GM20431 (cell line): ENCODE data around the gene GOLGA6L7.
"Not testable (repeated sequence)": the region's sequence is repeated elsewhere in the genome, so short reads cannot be mapped to it uniquely, and the experiment has no call there.

Experiments used
- in situ Hi-C: fragments of 300-500 bp; cut with MseI, MboI; formaldehyde crosslinking; loops from one replicate; pipeline ENCODE4 v1.15.0; 2020; ENCODE audit warnings: low sequenced_read_pairs; ENCODE audit not compliant: unreplicated experiment

GOLGA6L7 gene

DNA sequence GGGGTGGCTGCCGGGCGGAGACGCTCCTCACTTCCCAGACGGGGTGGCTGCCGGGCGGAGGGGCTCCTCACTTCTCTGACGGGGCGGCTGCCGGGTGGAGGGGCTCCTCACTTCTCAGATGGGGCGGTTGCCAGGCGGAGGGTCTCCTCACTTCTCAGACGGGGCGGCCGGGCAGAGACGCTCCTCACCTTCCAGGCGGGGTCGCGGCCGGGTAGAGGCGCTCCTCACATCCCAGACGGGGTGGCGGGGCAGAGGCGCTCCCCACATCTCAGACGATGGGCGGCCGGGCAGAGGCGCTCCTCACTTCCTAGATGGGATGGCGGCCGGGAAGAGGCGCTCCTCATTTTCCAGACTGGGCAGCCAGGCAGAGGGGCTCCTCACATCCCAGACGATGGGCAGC lies 1.3 kb upstream of the GOLGA6L7 start:
- in situ Hi-C loops = not testable (repeated sequence)

DNA sequence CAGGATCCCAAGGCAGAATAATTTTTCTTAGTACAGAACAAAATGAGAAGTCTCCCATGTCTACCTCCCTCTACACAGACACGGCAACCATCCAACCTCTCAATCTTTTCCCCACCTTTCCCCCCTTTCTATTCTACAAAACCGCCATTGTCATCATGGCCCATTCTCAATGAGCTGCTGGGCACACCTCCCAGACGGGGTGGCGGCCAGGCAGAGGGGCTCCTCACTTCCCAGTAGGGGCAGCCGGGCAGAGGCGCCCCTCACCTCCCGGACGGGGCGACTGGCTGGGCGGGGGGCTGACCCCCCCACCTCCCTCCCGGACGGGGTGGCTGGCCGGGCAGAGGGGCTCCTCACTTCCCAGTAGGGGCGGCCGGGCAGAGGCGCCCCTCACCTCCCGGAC lies 827 bp upstream of the GOLGA6L7 start:
- in situ Hi-C loops = not testable (repeated sequence)

GRCh38 chr15:28847959-28848358 lies 485 bp downstream of the GOLGA6L7 start:
- in situ Hi-C loops = not testable (repeated sequence)

DNA sequence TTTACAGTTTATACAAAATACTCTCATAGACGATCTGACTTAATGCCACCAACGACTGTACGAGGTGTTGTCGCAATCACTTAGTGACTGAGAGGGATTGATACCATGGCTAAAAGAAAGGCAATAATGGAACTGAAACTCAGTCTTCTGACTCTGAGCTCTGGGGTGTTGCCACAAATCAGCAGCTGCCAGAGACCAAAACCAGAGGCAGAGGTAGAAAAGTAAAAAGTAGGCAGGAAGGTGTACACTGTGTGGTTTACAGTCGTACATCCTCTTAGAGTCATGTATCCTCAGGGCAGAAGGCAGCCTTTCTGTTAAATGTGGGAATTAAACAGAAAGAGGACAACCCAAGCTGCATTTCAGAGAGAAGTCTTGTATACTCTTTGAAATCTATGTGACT lies 1.2 kb downstream of the GOLGA6L7 start:
- in situ Hi-C loops = not testable (repeated sequence)

DNA sequence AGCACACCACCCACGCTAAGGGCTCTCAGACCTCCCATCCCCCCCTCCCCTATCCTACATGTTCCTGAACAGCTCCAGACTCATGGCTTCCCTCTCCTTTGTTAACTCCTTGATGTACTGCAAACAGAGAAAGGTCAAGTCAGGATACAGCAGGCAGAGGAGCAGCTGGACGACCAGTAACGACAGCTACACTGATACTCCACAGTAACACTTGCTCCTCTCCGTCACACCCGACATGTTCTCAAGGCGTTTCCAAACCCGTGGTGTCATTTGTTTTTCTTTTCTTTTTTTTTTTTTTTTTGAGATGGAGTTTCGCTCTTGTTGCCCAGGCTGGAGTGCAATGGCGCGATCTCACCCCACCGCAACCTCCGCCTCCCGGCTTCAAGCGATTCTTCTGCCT lies 4.3 kb downstream of the GOLGA6L7 start:
- in situ Hi-C loops = not testable (repeated sequence)

GRCh38 chr15:28843520-28843919 lies 4.9 kb downstream of the GOLGA6L7 start:
- in situ Hi-C loops = not testable (repeated sequence)

DNA sequence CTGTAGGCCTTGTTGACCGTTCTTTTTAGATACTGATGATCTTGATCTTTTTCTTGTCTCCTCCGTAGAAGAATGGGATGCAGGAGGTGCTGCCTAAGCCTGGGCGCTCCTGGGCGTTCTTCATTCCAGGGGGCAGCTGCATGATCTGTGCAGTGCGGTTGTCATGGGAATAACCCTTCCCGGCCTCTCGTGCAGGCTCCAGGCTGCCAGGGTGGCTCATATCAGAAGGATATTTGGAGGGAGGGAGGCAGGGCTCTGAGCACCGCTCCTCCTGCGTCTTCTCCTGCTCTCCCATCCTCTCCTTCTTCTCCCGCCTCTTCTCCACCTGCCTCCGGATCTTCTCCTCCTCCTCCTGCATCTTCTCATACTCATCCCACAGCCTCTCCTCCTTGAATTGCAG lies 6.2 kb downstream of the GOLGA6L7 start:
- in situ Hi-C loops = not testable (repeated sequence)

DNA sequence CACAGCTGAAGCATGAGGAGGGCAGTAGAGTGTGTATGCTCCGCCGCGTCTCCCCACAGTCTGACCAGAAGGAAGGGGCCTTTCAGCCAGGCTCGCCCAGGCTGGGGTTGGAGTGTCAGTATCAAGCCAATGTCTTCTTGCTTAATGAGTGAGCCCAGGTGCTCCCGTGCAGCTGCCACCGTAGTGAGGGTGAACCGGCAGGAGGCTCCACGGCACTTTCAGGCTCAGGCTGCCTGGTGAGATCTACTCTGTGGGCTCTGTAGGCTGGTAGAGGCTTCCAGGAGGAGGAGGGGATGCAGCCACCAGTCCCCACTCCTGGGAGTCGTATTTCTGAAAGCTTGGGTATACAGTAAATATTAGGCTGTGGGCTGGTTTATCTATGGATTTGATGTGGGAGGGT lies 8.2 kb downstream of the GOLGA6L7 start:
- in situ Hi-C loops = not testable (repeated sequence)

GRCh38 chr15:28834957-28835585 lies 13.4 kb downstream of the GOLGA6L7 start:
- in situ Hi-C loops = not testable (repeated sequence)

- in situ Hi-C loops = not testable (repeated sequence)
Observed at GRCh38 chr15:28831897-28832587, 16.4 kb downstream of the GOLGA6L7 start.

- in situ Hi-C loops = not testable (repeated sequence)
Observed at GRCh38 chr15:28821420-28821819, 27.0 kb downstream of the GOLGA6L7 start.

- in situ Hi-C loops = not testable (repeated sequence)
Observed at GRCh38 chr15:28819930-28820295, 28.5 kb downstream of the GOLGA6L7 start.

- in situ Hi-C loops = not testable (repeated sequence)
Observed at GRCh38 chr15:28819019-28819929, 29.2 kb downstream of the GOLGA6L7 start.

- in situ Hi-C loops = not testable (repeated sequence)
Observed at GRCh38 chr15:28818168-28818567, 30.3 kb downstream of the GOLGA6L7 start.

DNA sequence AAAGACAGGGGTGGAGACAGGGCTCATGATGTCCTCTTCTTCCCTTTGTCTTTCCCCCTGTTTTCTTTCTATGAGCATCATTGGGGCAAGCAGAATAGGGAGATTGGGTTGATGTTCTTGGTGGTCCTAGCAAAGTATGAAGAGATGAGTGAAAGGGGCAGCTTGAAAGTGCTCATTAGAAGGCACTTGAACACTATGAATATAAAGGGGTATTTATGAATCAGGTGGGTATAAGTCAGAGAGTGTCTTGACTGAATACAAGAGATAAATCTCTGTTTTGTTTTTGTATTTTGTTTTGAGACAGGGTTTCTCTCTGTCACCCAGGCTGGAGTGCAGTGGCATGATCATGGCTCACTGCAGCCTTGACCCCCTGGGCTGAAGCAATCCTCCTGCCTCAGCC lies 34.4 kb downstream of the GOLGA6L7 start:
- in situ Hi-C loops = not testable (repeated sequence)

GRCh38 chr15:28813392-28813791 lies 35.1 kb downstream of the GOLGA6L7 start:
- in situ Hi-C loops = not testable (repeated sequence)

DNA sequence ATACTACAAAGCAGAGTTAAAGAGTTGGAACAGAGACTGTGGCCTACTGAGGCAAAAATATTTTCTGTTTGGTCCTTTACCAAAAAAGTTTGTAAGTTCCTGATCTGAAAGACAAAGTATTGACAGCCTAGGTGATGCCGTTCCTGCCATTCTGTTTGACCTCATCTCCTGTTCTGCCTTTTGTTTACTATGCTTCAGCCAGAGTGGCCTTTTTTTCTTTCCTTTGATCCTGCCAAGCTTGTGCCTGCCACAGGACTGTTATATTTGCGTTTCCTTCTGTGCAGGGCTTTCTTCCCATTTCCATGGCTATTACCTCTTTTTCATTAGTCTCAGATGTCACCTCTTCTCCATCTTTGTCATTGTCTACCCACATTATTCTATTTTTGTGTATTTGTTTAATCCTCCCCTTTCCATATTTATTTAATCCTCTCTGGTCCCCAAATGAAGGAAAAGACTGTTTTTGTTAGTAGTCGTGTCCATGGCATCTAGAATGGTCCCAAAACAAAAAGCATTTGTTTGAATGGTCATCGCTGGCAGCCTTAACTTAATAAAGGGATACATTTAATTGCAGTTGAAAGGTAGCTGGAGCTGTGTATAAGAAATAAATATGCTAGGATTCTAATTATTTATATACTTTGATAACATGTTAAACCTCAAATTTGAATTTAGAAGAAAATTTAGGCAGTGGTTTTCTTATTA lies 36.4 kb downstream of the GOLGA6L7 start:
- in situ Hi-C loops = not testable (repeated sequence)

DNA sequence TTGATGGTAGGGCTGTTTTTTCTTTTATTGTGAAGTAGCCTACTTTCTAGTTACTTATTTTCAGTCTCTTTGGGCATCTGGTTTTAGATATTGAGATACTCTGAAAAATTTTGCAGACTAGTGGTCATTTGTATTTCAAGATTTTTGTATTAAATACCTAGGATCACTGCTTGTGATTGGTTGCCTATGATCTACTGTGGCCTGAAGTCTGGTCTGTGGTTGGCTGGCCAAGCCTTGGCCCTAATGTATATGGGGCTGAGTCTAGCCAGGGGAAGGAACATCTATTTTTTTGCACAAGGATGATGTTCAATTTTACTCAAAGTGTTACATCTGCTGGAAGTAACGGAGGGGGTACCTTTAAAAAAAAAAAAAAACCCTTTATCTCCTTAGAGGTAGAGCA lies 38.0 kb downstream of the GOLGA6L7 start:
- in situ Hi-C loops = not testable (repeated sequence)

DNA sequence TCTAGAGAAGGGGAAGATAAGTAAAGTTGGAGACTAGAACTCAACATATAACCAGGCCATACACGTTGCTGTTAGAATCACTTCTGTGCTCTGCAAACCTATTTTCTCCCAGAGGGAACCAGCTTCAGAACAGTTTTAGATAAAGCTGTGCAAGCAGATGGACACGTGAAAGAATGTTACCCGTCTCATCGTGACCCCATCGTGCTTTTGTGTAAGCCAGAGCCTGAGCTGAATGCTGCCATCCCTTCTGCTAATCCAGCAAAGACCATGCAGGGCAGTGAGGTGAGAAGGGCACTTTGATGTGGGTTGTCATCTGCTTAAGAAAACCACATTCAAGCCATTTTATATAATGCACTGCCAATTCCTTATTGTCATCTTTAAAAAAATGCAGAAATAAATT lies 40.3 kb downstream of the GOLGA6L7 start:
- in situ Hi-C loops = not testable (repeated sequence)

DNA sequence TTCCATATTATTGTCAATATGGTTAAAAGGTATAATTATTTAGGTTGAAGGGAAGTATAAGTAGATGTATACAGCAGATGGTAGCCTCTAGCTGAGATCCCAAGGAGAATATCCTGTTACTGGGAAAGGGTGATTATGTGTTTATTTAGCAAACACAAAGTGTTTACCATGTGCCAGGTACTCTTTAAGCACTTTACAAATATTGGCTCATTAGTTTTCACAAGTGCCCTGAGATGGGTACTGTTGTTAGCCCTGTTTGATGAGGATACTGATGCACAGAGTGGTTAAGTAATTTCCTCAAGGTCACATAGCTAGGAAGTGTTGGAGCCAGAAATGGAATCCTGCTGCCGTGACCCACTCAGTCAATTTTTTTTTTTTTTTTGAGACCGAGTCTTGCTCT lies 48.1 kb downstream of the GOLGA6L7 start:
- in situ Hi-C loops = not testable (repeated sequence)
